ENCODE data around the gene LCN6. TPM values are rescaled to one million over a fixed set of nuclear protein-coding genes. Genes with fewer than 3 reads are reported as not detected.

LCN6 gene
- total RNA-seq, 1 experiment from 2014 or later = not detected

DNA sequence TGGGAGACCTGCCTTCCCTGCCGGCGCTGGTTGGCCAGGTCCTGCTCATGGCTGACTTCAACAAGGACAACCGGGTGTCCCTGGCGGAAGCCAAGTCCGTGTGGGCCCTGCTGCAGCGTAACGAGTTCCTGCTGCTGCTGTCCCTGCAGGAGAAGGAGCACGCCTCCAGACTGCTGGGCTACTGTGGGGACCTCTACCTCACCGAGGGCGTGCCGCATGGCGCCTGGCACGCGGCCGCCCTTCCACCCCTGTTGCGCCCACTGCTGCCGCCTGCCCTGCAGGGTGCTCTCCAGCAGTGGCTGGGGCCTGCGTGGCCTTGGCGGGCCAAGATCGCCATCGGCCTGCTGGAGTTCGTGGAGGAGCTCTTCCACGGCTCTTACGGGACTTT lies 25.4 kb downstream of the LCN6 start (continued):
- TF ChIP-seq, protein P1, sequence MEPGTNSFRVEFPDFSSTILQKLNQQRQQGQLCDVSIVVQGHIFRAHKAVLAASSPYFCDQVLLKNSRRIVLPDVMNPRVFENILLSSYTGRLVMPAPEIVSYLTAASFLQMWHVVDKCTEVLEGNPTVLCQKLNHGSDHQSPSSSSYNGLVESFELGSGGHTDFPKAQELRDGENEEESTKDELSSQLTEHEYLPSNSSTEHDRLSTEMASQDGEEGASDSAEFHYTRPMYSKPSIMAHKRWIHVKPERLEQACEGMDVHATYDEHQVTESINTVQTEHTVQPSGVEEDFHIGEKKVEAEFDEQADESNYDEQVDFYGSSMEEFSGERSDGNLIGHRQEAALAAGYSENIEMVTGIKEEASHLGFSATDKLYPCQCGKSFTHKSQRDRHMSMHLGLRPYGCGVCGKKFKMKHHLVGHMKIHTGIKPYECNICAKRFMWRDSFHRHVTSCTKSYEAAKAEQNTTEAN (CRISPR knock-in tag; IDR thresholded peaks at IDR 0.05) = no peak
- TF ChIP-seq MXD4 (CRISPR knock-in tag; IDR thresholded peaks at IDR 0.05; ENCODE audit: borderline replicate concordance) = no peak
- TF ChIP-seq KAT7 (CRISPR knock-in tag; IDR thresholded peaks at IDR 0.05; ENCODE audit: borderline replicate concordance) = no peak
- TF ChIP-seq NR3C1 (CRISPR knock-in tag; conservative IDR thresholded peaks at IDR 0.05; ENCODE audit: low read depth) = no peak
- 0 out of 2 replicates have a peak, but pooled peaks have one; percentile 13 for TF ChIP-seq FOXP1 (CRISPR knock-in tag; IDR thresholded peaks at IDR 0.05; ENCODE audit: borderline replicate concordance)
- TF ChIP-seq, protein P2, sequence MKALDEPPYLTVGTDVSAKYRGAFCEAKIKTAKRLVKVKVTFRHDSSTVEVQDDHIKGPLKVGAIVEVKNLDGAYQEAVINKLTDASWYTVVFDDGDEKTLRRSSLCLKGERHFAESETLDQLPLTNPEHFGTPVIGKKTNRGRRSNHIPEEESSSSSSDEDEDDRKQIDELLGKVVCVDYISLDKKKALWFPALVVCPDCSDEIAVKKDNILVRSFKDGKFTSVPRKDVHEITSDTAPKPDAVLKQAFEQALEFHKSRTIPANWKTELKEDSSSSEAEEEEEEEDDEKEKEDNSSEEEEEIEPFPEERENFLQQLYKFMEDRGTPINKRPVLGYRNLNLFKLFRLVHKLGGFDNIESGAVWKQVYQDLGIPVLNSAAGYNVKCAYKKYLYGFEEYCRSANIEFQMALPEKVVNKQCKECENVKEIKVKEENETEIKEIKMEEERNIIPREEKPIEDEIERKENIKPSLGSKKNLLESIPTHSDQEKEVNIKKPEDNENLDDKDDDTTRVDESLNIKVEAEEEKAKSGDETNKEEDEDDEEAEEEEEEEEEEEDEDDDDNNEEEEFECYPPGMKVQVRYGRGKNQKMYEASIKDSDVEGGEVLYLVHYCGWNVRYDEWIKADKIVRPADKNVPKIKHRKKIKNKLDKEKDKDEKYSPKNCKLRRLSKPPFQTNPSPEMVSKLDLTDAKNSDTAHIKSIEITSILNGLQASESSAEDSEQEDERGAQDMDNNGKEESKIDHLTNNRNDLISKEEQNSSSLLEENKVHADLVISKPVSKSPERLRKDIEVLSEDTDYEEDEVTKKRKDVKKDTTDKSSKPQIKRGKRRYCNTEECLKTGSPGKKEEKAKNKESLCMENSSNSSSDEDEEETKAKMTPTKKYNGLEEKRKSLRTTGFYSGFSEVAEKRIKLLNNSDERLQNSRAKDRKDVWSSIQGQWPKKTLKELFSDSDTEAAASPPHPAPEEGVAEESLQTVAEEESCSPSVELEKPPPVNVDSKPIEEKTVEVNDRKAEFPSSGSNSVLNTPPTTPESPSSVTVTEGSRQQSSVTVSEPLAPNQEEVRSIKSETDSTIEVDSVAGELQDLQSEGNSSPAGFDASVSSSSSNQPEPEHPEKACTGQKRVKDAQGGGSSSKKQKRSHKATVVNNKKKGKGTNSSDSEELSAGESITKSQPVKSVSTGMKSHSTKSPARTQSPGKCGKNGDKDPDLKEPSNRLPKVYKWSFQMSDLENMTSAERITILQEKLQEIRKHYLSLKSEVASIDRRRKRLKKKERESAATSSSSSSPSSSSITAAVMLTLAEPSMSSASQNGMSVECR (CRISPR knock-in tag; IDR thresholded peaks at IDR 0.05; ENCODE audit: borderline replicate concordance) = no peak
- TF ChIP-seq, protein P3, sequence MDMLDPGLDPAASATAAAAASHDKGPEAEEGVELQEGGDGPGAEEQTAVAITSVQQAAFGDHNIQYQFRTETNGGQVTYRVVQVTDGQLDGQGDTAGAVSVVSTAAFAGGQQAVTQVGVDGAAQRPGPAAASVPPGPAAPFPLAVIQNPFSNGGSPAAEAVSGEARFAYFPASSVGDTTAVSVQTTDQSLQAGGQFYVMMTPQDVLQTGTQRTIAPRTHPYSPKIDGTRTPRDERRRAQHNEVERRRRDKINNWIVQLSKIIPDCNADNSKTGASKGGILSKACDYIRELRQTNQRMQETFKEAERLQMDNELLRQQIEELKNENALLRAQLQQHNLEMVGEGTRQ (CRISPR knock-in tag; IDR thresholded peaks at IDR 0.05) = no peak
- no peak for TF ChIP-seq TCF7 (CRISPR knock-in tag; IDR thresholded peaks at IDR 0.05; ENCODE audit: low read depth)
- TF ChIP-seq ZNF232 (CRISPR knock-in tag; IDR thresholded peaks at IDR 0.05) = no peak
- no peak for TF ChIP-seq HMGA2 (CRISPR knock-in tag; IDR thresholded peaks at IDR 0.05)
- TF ChIP-seq SOX15 (CRISPR knock-in tag; IDR thresholded peaks at IDR 0.05) = no peak
- TF ChIP-seq SMAD3 (CRISPR knock-in tag; IDR thresholded peaks at IDR 0.05; ENCODE audit: borderline replicate concordance) = no peak
- TF ChIP-seq, protein P4, sequence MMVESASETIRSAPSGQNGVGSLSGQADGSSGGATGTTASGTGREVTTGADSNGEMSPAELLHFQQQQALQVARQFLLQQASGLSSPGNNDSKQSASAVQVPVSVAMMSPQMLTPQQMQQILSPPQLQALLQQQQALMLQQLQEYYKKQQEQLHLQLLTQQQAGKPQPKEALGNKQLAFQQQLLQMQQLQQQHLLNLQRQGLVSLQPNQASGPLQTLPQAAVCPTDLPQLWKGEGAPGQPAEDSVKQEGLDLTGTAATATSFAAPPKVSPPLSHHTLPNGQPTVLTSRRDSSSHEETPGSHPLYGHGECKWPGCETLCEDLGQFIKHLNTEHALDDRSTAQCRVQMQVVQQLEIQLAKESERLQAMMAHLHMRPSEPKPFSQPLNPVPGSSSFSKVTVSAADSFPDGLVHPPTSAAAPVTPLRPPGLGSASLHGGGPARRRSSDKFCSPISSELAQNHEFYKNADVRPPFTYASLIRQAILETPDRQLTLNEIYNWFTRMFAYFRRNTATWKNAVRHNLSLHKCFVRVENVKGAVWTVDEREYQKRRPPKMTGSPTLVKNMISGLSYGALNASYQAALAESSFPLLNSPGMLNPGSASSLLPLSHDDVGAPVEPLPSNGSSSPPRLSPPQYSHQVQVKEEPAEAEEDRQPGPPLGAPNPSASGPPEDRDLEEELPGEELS (CRISPR knock-in tag; IDR thresholded peaks at IDR 0.05) = no peak
- TF ChIP-seq PRRX2 (CRISPR knock-in tag; IDR thresholded peaks at IDR 0.05) = peak; percentile 51
- TF ChIP-seq, protein P5, sequence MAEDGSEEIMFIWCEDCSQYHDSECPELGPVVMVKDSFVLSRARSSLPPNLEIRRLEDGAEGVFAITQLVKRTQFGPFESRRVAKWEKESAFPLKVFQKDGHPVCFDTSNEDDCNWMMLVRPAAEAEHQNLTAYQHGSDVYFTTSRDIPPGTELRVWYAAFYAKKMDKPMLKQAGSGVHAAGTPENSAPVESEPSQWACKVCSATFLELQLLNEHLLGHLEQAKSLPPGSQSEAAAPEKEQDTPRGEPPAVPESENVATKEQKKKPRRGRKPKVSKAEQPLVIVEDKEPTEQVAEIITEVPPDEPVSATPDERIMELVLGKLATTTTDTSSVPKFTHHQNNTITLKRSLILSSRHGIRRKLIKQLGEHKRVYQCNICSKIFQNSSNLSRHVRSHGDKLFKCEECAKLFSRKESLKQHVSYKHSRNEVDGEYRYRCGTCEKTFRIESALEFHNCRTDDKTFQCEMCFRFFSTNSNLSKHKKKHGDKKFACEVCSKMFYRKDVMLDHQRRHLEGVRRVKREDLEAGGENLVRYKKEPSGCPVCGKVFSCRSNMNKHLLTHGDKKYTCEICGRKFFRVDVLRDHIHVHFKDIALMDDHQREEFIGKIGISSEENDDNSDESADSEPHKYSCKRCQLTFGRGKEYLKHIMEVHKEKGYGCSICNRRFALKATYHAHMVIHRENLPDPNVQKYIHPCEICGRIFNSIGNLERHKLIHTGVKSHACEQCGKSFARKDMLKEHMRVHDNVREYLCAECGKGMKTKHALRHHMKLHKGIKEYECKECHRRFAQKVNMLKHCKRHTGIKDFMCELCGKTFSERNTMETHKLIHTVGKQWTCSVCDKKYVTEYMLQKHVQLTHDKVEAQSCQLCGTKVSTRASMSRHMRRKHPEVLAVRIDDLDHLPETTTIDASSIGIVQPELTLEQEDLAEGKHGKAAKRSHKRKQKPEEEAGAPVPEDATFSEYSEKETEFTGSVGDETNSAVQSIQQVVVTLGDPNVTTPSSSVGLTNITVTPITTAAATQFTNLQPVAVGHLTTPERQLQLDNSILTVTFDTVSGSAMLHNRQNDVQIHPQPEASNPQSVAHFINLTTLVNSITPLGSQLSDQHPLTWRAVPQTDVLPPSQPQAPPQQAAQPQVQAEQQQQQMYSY (CRISPR knock-in tag; IDR thresholded peaks at IDR 0.05) = no peak
- no peak for TF ChIP-seq NFATC4 (CRISPR knock-in tag; IDR thresholded peaks at IDR 0.05)
- TF ChIP-seq, protein P6, sequence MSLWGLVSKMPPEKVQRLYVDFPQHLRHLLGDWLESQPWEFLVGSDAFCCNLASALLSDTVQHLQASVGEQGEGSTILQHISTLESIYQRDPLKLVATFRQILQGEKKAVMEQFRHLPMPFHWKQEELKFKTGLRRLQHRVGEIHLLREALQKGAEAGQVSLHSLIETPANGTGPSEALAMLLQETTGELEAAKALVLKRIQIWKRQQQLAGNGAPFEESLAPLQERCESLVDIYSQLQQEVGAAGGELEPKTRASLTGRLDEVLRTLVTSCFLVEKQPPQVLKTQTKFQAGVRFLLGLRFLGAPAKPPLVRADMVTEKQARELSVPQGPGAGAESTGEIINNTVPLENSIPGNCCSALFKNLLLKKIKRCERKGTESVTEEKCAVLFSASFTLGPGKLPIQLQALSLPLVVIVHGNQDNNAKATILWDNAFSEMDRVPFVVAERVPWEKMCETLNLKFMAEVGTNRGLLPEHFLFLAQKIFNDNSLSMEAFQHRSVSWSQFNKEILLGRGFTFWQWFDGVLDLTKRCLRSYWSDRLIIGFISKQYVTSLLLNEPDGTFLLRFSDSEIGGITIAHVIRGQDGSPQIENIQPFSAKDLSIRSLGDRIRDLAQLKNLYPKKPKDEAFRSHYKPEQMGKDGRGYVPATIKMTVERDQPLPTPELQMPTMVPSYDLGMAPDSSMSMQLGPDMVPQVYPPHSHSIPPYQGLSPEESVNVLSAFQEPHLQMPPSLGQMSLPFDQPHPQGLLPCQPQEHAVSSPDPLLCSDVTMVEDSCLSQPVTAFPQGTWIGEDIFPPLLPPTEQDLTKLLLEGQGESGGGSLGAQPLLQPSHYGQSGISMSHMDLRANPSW (CRISPR knock-in tag; conservative IDR thresholded peaks at IDR 0.05; ENCODE audit: low read depth) = no peak
- TF ChIP-seq NFE2L1 (CRISPR knock-in tag; IDR thresholded peaks at IDR 0.05) = no peak
- TF ChIP-seq, protein P7, sequence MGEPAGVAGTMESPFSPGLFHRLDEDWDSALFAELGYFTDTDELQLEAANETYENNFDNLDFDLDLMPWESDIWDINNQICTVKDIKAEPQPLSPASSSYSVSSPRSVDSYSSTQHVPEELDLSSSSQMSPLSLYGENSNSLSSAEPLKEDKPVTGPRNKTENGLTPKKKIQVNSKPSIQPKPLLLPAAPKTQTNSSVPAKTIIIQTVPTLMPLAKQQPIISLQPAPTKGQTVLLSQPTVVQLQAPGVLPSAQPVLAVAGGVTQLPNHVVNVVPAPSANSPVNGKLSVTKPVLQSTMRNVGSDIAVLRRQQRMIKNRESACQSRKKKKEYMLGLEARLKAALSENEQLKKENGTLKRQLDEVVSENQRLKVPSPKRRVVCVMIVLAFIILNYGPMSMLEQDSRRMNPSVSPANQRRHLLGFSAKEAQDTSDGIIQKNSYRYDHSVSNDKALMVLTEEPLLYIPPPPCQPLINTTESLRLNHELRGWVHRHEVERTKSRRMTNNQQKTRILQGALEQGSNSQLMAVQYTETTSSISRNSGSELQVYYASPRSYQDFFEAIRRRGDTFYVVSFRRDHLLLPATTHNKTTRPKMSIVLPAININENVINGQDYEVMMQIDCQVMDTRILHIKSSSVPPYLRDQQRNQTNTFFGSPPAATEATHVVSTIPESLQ (CRISPR knock-in tag; IDR thresholded peaks at IDR 0.05) = no peak
- TF ChIP-seq JUN (CRISPR knock-in tag; IDR thresholded peaks at IDR 0.05) = no peak
- TF ChIP-seq IRF2 (CRISPR knock-in tag; IDR thresholded peaks at IDR 0.05; ENCODE audit: borderline replicate concordance, low read depth) = 0 out of 2 replicates have a peak, but pooled peaks have one; percentile 51
- TF ChIP-seq, protein P8, sequence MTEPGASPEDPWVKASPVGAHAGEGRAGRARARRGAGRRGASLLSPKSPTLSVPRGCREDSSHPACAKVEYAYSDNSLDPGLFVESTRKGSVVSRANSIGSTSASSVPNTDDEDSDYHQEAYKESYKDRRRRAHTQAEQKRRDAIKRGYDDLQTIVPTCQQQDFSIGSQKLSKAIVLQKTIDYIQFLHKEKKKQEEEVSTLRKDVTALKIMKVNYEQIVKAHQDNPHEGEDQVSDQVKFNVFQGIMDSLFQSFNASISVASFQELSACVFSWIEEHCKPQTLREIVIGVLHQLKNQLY (CRISPR knock-in tag; IDR thresholded peaks at IDR 0.05) = 0 out of 2 replicates have a peak, but pooled peaks have one; percentile 61

Measured in WTC11 (cell line).